Natural killer cell (primary cell): Measurements from ENCODE around the gene ANKRD11. TPM values are rescaled to one million over a fixed set of nuclear protein-coding genes. Genes with fewer than 3 reads are reported as not detected.

ENCODE experiments used
- ATAC-seq, 3 donors: fragments of 150-1000 bp in 2 of 3; fragments of 200-7000 bp in 1 of 3; cut with Tn5 transposase; 1 replicate in 1 of 3; 2 replicates in 2 of 3; pipeline ENCODE4 v1.10.0; 2021; ENCODE audit warnings: mild to moderate bottlenecking in 2 of 3, moderate library complexity in 2 of 3
- DNase-seq, 2 donors: peaks; one replicate each; pipeline versions ENCODE4 v3.0.0 to v3.0.0-alpha.2; 2013 to 2021; ENCODE audit warnings: mixed read lengths in 1 of 2
- H3K27ac ChIP-seq: one replicate; pipeline ENCODE4 v1.5.1; 2013; ENCODE audit warnings: mild to moderate bottlenecking, low read length
- H3K27me3 ChIP-seq: one replicate; pipeline ENCODE4 v1.6.1; 2013; ENCODE audit warnings: low read length; ENCODE audit not compliant: control insufficient read depth, insufficient read depth
- H3K36me3 ChIP-seq: one replicate; pipeline ENCODE4 v1.6.1; 2013; ENCODE audit warnings: low read length; ENCODE audit not compliant: control insufficient read depth, insufficient read depth
- H3K4me1 ChIP-seq: one replicate; pipeline ENCODE4 v1.6.1; 2013; ENCODE audit warnings: low read length; ENCODE audit not compliant: control insufficient read depth, insufficient read depth
- H3K4me3 ChIP-seq: one replicate; pipeline ENCODE4 v1.5.1; 2013; ENCODE audit warnings: low read length
- H3K9me3 ChIP-seq: one replicate; pipeline ENCODE4 v1.6.1; 2013; ENCODE audit warnings: low read length; ENCODE audit not compliant: control insufficient read depth, insufficient read depth
- H3K27ac Mint-ChIP-seq, 2 donors: one replicate each; pipeline ENCODE4 v1.8.0; 2022; ENCODE audit warnings: mild to moderate bottlenecking in 2 of 2, mixed read lengths in 2 of 2, moderate library complexity in 1 of 2
- H3K27me3 Mint-ChIP-seq, 2 donors: one replicate each; pipeline ENCODE4 v1.8.0; 2022; ENCODE audit warnings: low read depth in 2 of 2, mixed read lengths in 2 of 2
- H3K36me3 Mint-ChIP-seq: one replicate; pipeline ENCODE4 v1.8.0; 2022; ENCODE audit warnings: mixed read lengths
- H3K4me1 Mint-ChIP-seq, 2 donors: one replicate each; pipeline ENCODE4 v1.8.0; 2022; ENCODE audit warnings: mixed read lengths in 2 of 2
- H3K4me3 Mint-ChIP-seq: one replicate; pipeline ENCODE4 v1.8.0; 2022; ENCODE audit warnings: mild to moderate bottlenecking, moderate library complexity, mixed read lengths
- H3K9me3 Mint-ChIP-seq, 2 donors: one replicate each; pipeline ENCODE4 v1.8.0; 2022; ENCODE audit warnings: mixed read lengths in 2 of 2
- CTCF ChIP-seq: fragments of 200-600 bp; IDR thresholded peaks from one replicate; pipeline ENCODE4 v1.8.0; 2022; ENCODE audit warnings: antibody characterized with exemption
- WGBS: methylation state at CpG from one replicate; pipeline ENCODE4 v1.1.7; 2013; ENCODE audit warnings: missing lambda C conversion rate; ENCODE audit not compliant: insufficient coverage; 5-methylcytosine and 5-hydroxymethylcytosine counted together
- intact Hi-C: fragments of 100-400 bp; cut with micrococcal nuclease; formaldehyde crosslinking; loops from one replicate; pipeline ENCODE4 v1.14.2; 2022
- total RNA-seq, 4 donors: library from RNA; stranded (reverse); fragments of 120-200 nt in 1 of 4; gene quantifications; one replicate each; pipeline versions ENCODE4 v1.2.3 to v1.2.4, GENCODE V29; 2013 to 2022

Gene ANKRD11
- total RNA-seq, 3 donors from 2014 or later (not counting 1 experiment from before 2014, with no cell fraction given) = 230 to 299 (median 287) TPM

GRCh38 chr16:89281829-89282228 lies 208.5 kb downstream of the ANKRD11 start:
- DNase-seq (no peak), ATAC-seq (no peak)
- no peaks in the 10 kb centered on the region for H3K9me3 ChIP-seq
- Mint-ChIP-seq H3K27me3 (no peaks in the 10 kb centered on the region), H3K4me1 (peaks cover 0 to 4% of the 10 kb centered on the region in 2 donors), H3K9me3 (no peaks in the 10 kb centered on the region), H3K36me3 (no peaks in the 10 kb centered on the region), H3K27ac (no peak overlapping the region), H3K4me3 (no peak overlapping the region)
- 98% methylated on average over 20 of the region's 20 CpGs for WGBS
- intact Hi-C loops = no loop called here
- H3K36me3 ChIP-seq = peaks cover 75% of the 10 kb centered on the region
- H3K4me3 ChIP-seq = no peak overlapping the region
- H3K27me3 ChIP-seq = no peaks in the 10 kb centered on the region
- no peak for TF ChIP-seq CTCF
- no peak overlapping the region for H3K27ac ChIP-seq
- H3K4me1 ChIP-seq = no peaks in the 10 kb centered on the region

GRCh38 chr16:89281189-89281577 lies 209.2 kb downstream of the ANKRD11 start:
- Histone ChIP-seq H3K27me3 (no peaks in the 10 kb centered on the region), H3K9me3 (no peaks in the 10 kb centered on the region), H3K4me1 (no peaks in the 10 kb centered on the region), H3K27ac (no peak overlapping the region), H3K4me3 (no peak overlapping the region), H3K36me3 (peaks cover 69% of the 10 kb centered on the region)
- DNase-seq = no peak
- WGBS = 97% methylated on average over 28 of the region's 28 CpGs
- Mint-ChIP-seq H3K9me3 (no peaks in the 10 kb centered on the region), H3K27me3 (no peaks in the 10 kb centered on the region), H3K4me1 (peaks cover 0 to 5% of the 10 kb centered on the region in 2 donors), H3K27ac (no peak overlapping the region), H3K4me3 (no peak overlapping the region), H3K36me3 (no peaks in the 10 kb centered on the region)
- ATAC-seq = peak in 1 of 3 donors; percentile 9
- intact Hi-C loops = no loop called here
- no peak for TF ChIP-seq CTCF

GRCh38 chr16:89280546-89281188 lies 209.7 kb downstream of the ANKRD11 start:
- H3K27ac Mint-ChIP-seq = no peak overlapping the region
- no peaks in the 10 kb centered on the region for H3K27me3 Mint-ChIP-seq
- Histone ChIP-seq H3K4me3 (no peak overlapping the region), H3K4me1 (no peaks in the 10 kb centered on the region), H3K27me3 (no peaks in the 10 kb centered on the region), H3K36me3 (peaks cover 68% of the 10 kb centered on the region), H3K27ac (no peak overlapping the region), H3K9me3 (no peaks in the 10 kb centered on the region)
- DNase-seq = no peak
- H3K36me3 Mint-ChIP-seq = no peaks in the 10 kb centered on the region
- no peak for TF ChIP-seq CTCF
- WGBS = 98% methylated on average over 44 of the region's 44 CpGs
- intact Hi-C loops = no loop called here
- ATAC-seq = no peak
- H3K9me3 Mint-ChIP-seq = no peaks in the 10 kb centered on the region
- peaks cover 0 to 9% of the 10 kb centered on the region in 2 donors for H3K4me1 Mint-ChIP-seq
- no peak overlapping the region for H3K4me3 Mint-ChIP-seq
